Vagina (tissue), 2 donors: ENCODE results near the gene RBMXL2.

Source experiments
- POLR2A ChIP-seq, 2 donors: fragments of 450-650 bp; IDR thresholded peaks; one replicate each; pipeline ENCODE4 v1.6.1; 2017; ENCODE audit warnings: antibody characterized with exemption in 2 of 2, mild to moderate bottlenecking in 2 of 2, moderate library complexity in 2 of 2
- POLR2AphosphoS5 ChIP-seq, 2 donors: sonication (generic); formaldehyde crosslinking; IDR thresholded peaks; one replicate each; pipeline ENCODE4 v1.9.0; 2017; ENCODE audit warnings: antibody characterized with exemption in 2 of 2, mild to moderate bottlenecking in 2 of 2, low read depth in 1 of 2; ENCODE audit not compliant: insufficient read depth in 1 of 2
- TF ChIP-seq, protein P1 (sequence below), 3 experiments: fragments of 450-650 bp in 2 of 3; fragments of 200-600 bp in 1 of 3; sonication (generic) in 1 of 3; IDR thresholded peaks; one replicate each; pipeline ENCODE4 v1.5.1; 2017 to 2019; ENCODE audit warnings: antibody characterized with exemption in 3 of 3, mild to moderate bottlenecking in 2 of 3, moderate library complexity in 2 of 3

DNA sequence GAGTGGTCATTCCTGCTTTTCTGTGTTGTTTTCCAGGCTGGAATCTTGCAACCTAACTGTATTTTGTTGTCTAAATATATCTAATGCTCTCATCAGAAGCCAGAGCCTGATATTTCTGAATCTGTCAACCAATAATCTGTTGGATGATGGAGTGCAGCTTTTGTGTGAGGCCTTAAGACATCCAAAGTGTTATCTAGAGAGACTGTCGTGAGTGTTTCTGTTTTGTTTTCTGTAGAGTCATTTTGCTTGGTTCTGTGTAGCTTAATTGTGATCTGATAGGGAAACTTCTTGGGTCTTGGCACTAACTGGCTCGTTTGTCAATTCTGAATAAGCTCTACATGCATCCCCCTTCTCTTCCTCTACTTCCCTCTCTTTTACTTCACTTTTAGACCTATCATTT is 31.2 kb upstream of the RBMXL2 start:
- TF ChIP-seq, protein P1, sequence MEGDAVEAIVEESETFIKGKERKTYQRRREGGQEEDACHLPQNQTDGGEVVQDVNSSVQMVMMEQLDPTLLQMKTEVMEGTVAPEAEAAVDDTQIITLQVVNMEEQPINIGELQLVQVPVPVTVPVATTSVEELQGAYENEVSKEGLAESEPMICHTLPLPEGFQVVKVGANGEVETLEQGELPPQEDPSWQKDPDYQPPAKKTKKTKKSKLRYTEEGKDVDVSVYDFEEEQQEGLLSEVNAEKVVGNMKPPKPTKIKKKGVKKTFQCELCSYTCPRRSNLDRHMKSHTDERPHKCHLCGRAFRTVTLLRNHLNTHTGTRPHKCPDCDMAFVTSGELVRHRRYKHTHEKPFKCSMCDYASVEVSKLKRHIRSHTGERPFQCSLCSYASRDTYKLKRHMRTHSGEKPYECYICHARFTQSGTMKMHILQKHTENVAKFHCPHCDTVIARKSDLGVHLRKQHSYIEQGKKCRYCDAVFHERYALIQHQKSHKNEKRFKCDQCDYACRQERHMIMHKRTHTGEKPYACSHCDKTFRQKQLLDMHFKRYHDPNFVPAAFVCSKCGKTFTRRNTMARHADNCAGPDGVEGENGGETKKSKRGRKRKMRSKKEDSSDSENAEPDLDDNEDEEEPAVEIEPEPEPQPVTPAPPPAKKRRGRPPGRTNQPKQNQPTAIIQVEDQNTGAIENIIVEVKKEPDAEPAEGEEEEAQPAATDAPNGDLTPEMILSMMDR (IDR thresholded peaks at IDR 0.05): no peak
- TF ChIP-seq POLR2A (IDR thresholded peaks at IDR 0.05): no peak
- TF ChIP-seq POLR2AphosphoS5 (IDR thresholded peaks at IDR 0.05; ENCODE audit: insufficient read depth in 1 of 2, low read depth in 1 of 2): no peak
